H1 (cell line): ENCODE measurements around the gene GPBP1. TPM values are rescaled to one million over a fixed set of nuclear protein-coding genes. Genes with fewer than 3 reads are reported as not detected.

ENCODE experiments used
- CBX8 ChIP-seq: fragments of 300-800, 300-1000 bp; sonication (generic); IDR thresholded peaks from 2 replicates; pipeline ENCODE4 v1.7.1; 2016; ENCODE audit warnings: low read depth, low read length, borderline replicate concordance
- CHD1 ChIP-seq: IDR thresholded peaks from 2 replicates; pipeline ENCODE4 v1.6.1; 2012; ENCODE audit warnings: low read depth, low read length, improper control_type of control experiment
- GABPA ChIP-seq: IDR thresholded peaks from 2 replicates; pipeline ENCODE4 v1.6.1; 2011; ENCODE audit warnings: mild to moderate bottlenecking, low read length, moderate library complexity, borderline replicate concordance; ENCODE audit not compliant: insufficient read depth
- JUN ChIP-seq: IDR thresholded peaks from 2 replicates; pipeline ENCODE4 v1.6.1; 2011; ENCODE audit warnings: low read depth, mild to moderate bottlenecking, improper control_type of control experiment, low read length
- KDM5A ChIP-seq: fragments of 200-600 bp; IDR thresholded peaks from 2 replicates; pipeline ENCODE4 v1.7.1; 2012; ENCODE audit warnings: mild to moderate bottlenecking, low read length, inconsistent platforms, mixed read lengths
- RBBP5 ChIP-seq: IDR thresholded peaks from 2 replicates; pipeline ENCODE4 v1.7.1; 2012; ENCODE audit warnings: low read depth, mild to moderate bottlenecking, inconsistent platforms, low read length, moderate library complexity, borderline replicate concordance
- RFX5 ChIP-seq: IDR thresholded peaks from 2 replicates; pipeline ENCODE4 v1.6.1; 2011; ENCODE audit warnings: low read depth, low read length, improper control_type of control experiment, borderline replicate concordance
- RXRA ChIP-seq: IDR thresholded peaks from 2 replicates; pipeline ENCODE4 v1.6.1; 2011; ENCODE audit warnings: low read depth, mild to moderate bottlenecking, low read length, moderate library complexity; ENCODE audit not compliant: insufficient read depth
- SAP30 ChIP-seq: fragments of 300-600 bp; sonication (generic); IDR thresholded peaks from 2 replicates; pipeline ENCODE4 v1.7.1; 2012; ENCODE audit warnings: low read length, moderate library complexity, mild to moderate bottlenecking, inconsistent platforms; ENCODE audit not compliant: insufficient read depth, insufficient replicate concordance
- SP2 ChIP-seq: IDR thresholded peaks from 2 replicates; pipeline ENCODE4 v1.6.1; 2012; ENCODE audit warnings: mild to moderate bottlenecking, low read length, inconsistent platforms
- SP4 ChIP-seq: IDR thresholded peaks from 2 replicates; pipeline ENCODE4 v1.6.1; 2012; ENCODE audit warnings: low read length, inconsistent platforms
- SUZ12 ChIP-seq: fragments of 200-600 bp; sonication (generic); IDR thresholded peaks from 2 replicates; pipeline ENCODE4 v1.6.1; 2012; ENCODE audit warnings: mild to moderate bottlenecking, inconsistent platforms, low read length, moderate library complexity, mixed read lengths
- TAF1 ChIP-seq: IDR thresholded peaks from 2 replicates; pipeline ENCODE4 v1.6.1; 2011; ENCODE audit warnings: mild to moderate bottlenecking, low read depth, low read length
- TBP ChIP-seq: IDR thresholded peaks from 2 replicates; pipeline ENCODE4 v1.6.1; 2011; ENCODE audit warnings: low read depth, low read length, improper control_type of control experiment
- YY1 ChIP-seq: IDR thresholded peaks from 2 replicates; pipeline ENCODE4 v1.6.1; 2011; ENCODE audit warnings: low read depth, mild to moderate bottlenecking, low read length
- ZNF274 ChIP-seq: IDR thresholded peaks from 2 replicates; pipeline ENCODE4 v1.7.0; 2012; ENCODE audit warnings: low read length, borderline replicate concordance; ENCODE audit errors: extremely low read depth
- polyA plus RNA-seq, 7 experiments: library from polyadenylated mRNA; depleted of rRNA in 3 of 7; stranded (reverse) in 5 of 7; unstranded in 2 of 7; fragments of >200 nt in 5 of 7; fragments of 200-250 nt in 2 of 7; gene quantifications; 1 replicate in 5 of 7; 2 replicates in 1 of 7; 4 replicates in 1 of 7; pipeline versions ENCODE4 v1.2.1 to v1.2.3, GENCODE V29; 2011 to 2013; ENCODE audit warnings: missing spikeins in 2 of 7, mixed read lengths in 2 of 7
- total RNA-seq: library from RNA; stranded (reverse); fragmentation: NEBNext Ultra II Directional; extraction: Animal tissue kit (Norgen Biotek cat#: 25700); gene quantifications from 2 replicates; pipeline ENCODE4 v1.2.1, GENCODE V29; 2021
- TF ChIP-seq, protein P1 (sequence below): IDR thresholded peaks from 2 replicates; pipeline ENCODE4 v1.6.1; 2012; ENCODE audit warnings: inconsistent platforms
- TF ChIP-seq, protein P2 (sequence below), 3 experiments: IDR thresholded peaks; 1 replicate in 2 of 3; 2 replicates in 1 of 3; pipeline versions ENCODE4 v1.5.1 to v1.6.1; 2011; ENCODE audit warnings: low read length in 3 of 3, mild to moderate bottlenecking in 3 of 3, inconsistent platforms in 2 of 3, low read depth in 1 of 3, moderate library complexity in 1 of 3; ENCODE audit not compliant: insufficient read depth in 1 of 3; ENCODE audit errors: control extremely low read depth in 1 of 3
- TF ChIP-seq, protein P3 (sequence below): IDR thresholded peaks from 2 replicates; pipeline ENCODE4 v1.6.1; 2012; ENCODE audit warnings: low read length, inconsistent platforms

Gene GPBP1
- total and polyA plus RNA-seq, 2 of the 8 experiments (the other 6 are each of a cell fraction or from before 2014, with no cell fraction given): 29.2 to 108 TPM

DNA sequence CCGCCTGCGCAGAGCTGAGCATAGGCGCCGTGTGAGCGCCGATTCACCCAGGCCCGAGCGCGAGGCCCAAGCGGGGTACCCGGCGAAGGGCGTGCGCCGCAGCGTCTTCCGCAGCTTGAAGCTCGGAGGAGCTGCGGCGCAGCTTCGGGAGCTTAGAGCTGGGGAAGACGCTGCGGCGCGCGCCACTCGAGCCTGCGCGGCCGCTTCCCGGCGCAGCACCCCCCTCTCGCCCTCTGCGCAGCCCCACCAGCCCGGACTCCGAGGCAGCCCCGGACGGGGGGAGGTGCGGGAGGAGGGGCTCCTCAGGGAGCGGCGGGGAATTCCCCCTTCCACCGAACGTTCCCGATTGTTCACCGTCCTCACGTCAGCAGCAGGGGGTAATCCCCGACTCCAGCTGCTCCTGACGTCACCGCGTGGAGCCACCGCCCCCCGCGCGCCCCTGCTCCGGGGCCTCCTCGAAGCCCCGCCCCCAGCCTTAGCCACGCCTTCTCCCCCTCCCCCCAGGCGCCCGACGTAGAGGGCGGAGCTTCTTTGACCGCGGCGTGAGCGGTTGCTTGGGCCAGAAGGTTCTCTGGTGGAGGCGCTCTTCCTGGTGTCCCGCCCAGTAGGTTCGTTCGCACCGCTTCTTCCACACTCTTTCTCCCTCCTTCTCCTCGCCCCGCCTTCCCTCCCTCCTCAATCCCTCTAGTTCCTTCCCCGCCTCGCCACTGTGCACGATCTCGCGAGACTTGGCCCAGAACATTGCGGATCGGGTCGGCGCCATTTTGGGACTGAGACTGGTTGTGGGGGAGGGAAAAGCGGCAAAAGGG is at the start of gene GPBP1 (continued):
- TF ChIP-seq CHD1 (no peak), RBBP5 (peak; percentile 84; the same call in 1 of the 2 replicates), RFX5 (no peak), SUZ12 (no peak), YY1 (peak; percentile 96), SP4 (no peak; the same call in 1 of the 2 replicates), GABPA (no peak), CBX8 (no peak), JUN (no peak), TAF1 (peak; percentile 85), TBP (peak; percentile 75; the same call in 1 of the 2 replicates), RXRA (no peak), ZNF274 (no peak), SAP30 (no peak), SP2 (no peak), KDM5A (no peak)
- TF ChIP-seq, protein P1, sequence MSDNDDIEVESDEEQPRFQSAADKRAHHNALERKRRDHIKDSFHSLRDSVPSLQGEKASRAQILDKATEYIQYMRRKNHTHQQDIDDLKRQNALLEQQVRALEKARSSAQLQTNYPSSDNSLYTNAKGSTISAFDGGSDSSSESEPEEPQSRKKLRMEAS: peak; percentile 63
- TF ChIP-seq, protein P2, sequence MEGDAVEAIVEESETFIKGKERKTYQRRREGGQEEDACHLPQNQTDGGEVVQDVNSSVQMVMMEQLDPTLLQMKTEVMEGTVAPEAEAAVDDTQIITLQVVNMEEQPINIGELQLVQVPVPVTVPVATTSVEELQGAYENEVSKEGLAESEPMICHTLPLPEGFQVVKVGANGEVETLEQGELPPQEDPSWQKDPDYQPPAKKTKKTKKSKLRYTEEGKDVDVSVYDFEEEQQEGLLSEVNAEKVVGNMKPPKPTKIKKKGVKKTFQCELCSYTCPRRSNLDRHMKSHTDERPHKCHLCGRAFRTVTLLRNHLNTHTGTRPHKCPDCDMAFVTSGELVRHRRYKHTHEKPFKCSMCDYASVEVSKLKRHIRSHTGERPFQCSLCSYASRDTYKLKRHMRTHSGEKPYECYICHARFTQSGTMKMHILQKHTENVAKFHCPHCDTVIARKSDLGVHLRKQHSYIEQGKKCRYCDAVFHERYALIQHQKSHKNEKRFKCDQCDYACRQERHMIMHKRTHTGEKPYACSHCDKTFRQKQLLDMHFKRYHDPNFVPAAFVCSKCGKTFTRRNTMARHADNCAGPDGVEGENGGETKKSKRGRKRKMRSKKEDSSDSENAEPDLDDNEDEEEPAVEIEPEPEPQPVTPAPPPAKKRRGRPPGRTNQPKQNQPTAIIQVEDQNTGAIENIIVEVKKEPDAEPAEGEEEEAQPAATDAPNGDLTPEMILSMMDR (IDR thresholded peaks at IDR 0.05; ENCODE audit: control extremely low read depth in 1 of 3, insufficient read depth in 1 of 3, low read depth in 1 of 3, low read length in 3 of 3): no peak
- TF ChIP-seq, protein P3, sequence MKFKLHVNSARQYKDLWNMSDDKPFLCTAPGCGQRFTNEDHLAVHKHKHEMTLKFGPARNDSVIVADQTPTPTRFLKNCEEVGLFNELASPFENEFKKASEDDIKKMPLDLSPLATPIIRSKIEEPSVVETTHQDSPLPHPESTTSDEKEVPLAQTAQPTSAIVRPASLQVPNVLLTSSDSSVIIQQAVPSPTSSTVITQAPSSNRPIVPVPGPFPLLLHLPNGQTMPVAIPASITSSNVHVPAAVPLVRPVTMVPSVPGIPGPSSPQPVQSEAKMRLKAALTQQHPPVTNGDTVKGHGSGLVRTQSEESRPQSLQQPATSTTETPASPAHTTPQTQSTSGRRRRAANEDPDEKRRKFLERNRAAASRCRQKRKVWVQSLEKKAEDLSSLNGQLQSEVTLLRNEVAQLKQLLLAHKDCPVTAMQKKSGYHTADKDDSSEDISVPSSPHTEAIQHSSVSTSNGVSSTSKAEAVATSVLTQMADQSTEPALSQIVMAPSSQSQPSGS: no peak; the same call in 1 of the 2 replicates
